Testis (tissue), 3 donors: ENCODE measurements around the gene ANO6. TPM values are rescaled to one million over a fixed set of nuclear protein-coding genes. Genes with fewer than 3 reads are reported as not detected.

Source experiments
- DNase-seq: peaks from one replicate; pipeline ENCODE4 v3.0.0-alpha.2; 2019
- H3K27ac ChIP-seq, 2 donors: fragments of 200-600 bp; sonication (generic); one replicate each; pipeline ENCODE4 v1.5.1; 2019
- H3K27me3 ChIP-seq: fragments of 200-600 bp; sonication (generic); one replicate; pipeline ENCODE4 v1.5.1; 2019
- H3K36me3 ChIP-seq: fragments of 200-600 bp; sonication (generic); one replicate; pipeline ENCODE4 v1.5.1; 2017; ENCODE audit warnings: low read depth; ENCODE audit errors: missing control alignments
- H3K4me1 ChIP-seq: fragments of 200-600 bp; sonication (generic); one replicate; pipeline ENCODE4 v1.5.1; 2019
- H3K4me3 ChIP-seq, 2 donors: fragments of 200-600 bp; sonication (generic); one replicate each; pipeline ENCODE4 v1.5.1; 2017 to 2019
- H3K9me3 ChIP-seq: fragments of 200-600 bp; sonication (generic); one replicate; pipeline ENCODE4 v1.5.1; 2017
- POLR2A ChIP-seq: fragments of 450-650 bp; IDR thresholded peaks from one replicate; pipeline ENCODE4 v1.6.1; 2017; ENCODE audit warnings: antibody characterized with exemption, mild to moderate bottlenecking, moderate library complexity
- WGBS, 2 donors: methylation state at CpG; one replicate each; pipeline ENCODE4 v1.1.5; 2018; 5-methylcytosine and 5-hydroxymethylcytosine counted together
- intact Hi-C: fragments of 100-400 bp; cut with DNase I; formaldehyde crosslinking; loops from one replicate; pipeline ENCODE4 v1.15.1; 2023; ENCODE audit warnings: low total_unique reads
- polyA plus RNA-seq: library from polyadenylated mRNA; stranded (reverse); fragments of 350-450 nt; fragmentation: Illumina TruSeq; extraction: RNeasy Lipid Tissue Mini Kit (QIAGEN cat#74804); gene quantifications from one replicate; pipeline ENCODE4 v1.2.3, GENCODE V29; 2014; ENCODE audit warnings: low read depth, low replicate concordance; ENCODE audit not compliant: insufficient read depth
- total RNA-seq, 2 donors: library from RNA; depleted of rRNA; stranded (reverse); fragments of >200 nt; gene quantifications; one replicate each; pipeline ENCODE4 v1.2.3, GENCODE V29; 2016
- TF ChIP-seq, protein P1 (sequence below), 3 experiments: fragments of 450-650 bp in 2 of 3; fragments of 200-600 bp in 1 of 3; sonication (generic) in 1 of 3; IDR thresholded peaks; one replicate each; pipeline ENCODE4 v1.5.1; 2016 to 2019; ENCODE audit warnings: antibody characterized with exemption in 3 of 3, mild to moderate bottlenecking in 2 of 3, moderate library complexity in 1 of 3

The ANO6 gene
- total and polyA plus RNA-seq, 3 donors from 2014 or later: 33.1 to 75.7 (median 58.0) TPM

DNA sequence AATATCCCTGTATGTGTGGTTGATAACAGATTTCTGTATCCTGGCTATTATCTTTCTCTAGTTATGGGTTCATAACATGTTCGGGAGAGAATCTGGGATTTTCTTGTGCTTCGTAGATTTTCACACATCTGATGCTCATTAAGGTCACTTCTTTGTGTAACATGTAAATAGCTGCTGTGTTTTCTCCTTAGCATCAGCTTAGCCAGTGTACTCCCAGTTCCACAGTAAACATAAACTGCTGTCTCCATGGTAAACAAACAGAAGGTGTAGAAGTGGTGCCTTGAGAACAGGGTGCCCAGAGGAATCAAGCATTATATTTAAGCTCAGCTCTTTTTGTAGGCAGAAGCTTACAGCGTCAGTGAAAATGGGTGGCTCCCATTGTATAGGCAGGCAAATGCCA, 88.0 kb downstream of the ANO6 start:
- H3K4me1 ChIP-seq: peaks cover 11% of the 10 kb centered on the region
- intact Hi-C loops: no loop called here
- H3K4me3 ChIP-seq: no peak overlapping the region
- no peaks in the 10 kb centered on the region for H3K9me3 ChIP-seq
- DNase-seq: no peak
- TF ChIP-seq POLR2A: no peak
- TF ChIP-seq, protein P1, sequence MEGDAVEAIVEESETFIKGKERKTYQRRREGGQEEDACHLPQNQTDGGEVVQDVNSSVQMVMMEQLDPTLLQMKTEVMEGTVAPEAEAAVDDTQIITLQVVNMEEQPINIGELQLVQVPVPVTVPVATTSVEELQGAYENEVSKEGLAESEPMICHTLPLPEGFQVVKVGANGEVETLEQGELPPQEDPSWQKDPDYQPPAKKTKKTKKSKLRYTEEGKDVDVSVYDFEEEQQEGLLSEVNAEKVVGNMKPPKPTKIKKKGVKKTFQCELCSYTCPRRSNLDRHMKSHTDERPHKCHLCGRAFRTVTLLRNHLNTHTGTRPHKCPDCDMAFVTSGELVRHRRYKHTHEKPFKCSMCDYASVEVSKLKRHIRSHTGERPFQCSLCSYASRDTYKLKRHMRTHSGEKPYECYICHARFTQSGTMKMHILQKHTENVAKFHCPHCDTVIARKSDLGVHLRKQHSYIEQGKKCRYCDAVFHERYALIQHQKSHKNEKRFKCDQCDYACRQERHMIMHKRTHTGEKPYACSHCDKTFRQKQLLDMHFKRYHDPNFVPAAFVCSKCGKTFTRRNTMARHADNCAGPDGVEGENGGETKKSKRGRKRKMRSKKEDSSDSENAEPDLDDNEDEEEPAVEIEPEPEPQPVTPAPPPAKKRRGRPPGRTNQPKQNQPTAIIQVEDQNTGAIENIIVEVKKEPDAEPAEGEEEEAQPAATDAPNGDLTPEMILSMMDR (IDR thresholded peaks at IDR 0.05): no peak
- peak overlapping the region; percentile 32 to 63 for H3K27ac ChIP-seq
- no peaks in the 10 kb centered on the region for H3K36me3 ChIP-seq
- 47 to 61% methylated on average over 3 of the region's 3 CpGs for WGBS, 2 donors
- H3K27me3 ChIP-seq: no peaks in the 10 kb centered on the region

- no peak for TF ChIP-seq POLR2A
- TF ChIP-seq, protein P1 (IDR thresholded peaks at IDR 0.05): no peak
- 40 to 50% methylated on average over 5 of the region's 5 CpGs for WGBS, 2 donors
- intact Hi-C loops: no loop called here
- H3K36me3 ChIP-seq: no peaks in the 10 kb centered on the region
- peaks cover 11% of the 10 kb centered on the region for H3K4me1 ChIP-seq
- no peaks in the 10 kb centered on the region for H3K9me3 ChIP-seq
- peak overlapping the region; percentile 32 to 63 for H3K27ac ChIP-seq
- no peaks in the 10 kb centered on the region for H3K27me3 ChIP-seq
- H3K4me3 ChIP-seq: no peak overlapping the region
- DNase-seq: no peak
Measured at GRCh38 chr12:45304514-45305178, 88.8 kb downstream of the ANO6 start.

DNA sequence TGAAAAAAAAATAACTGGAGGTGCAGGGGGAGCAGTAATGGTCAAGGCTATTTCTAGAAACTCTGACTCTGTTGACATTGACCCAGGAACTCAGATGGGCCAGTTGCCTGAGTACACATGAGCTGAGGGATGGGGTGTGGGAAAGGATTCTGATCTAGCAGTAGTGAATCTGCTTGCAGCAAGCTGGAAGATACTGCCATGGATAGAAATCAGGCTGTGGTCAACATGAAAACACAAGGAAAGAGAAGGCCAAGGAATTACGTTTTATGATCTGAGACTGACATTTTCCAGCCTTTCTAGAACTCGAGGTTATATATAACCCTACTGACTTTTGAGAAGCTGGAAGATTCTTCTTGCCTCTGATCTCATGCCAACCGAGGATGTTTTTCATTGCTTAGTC, 90.0 kb downstream of the ANO6 start:
- TF ChIP-seq POLR2A: no peak
- TF ChIP-seq, protein P1 (IDR thresholded peaks at IDR 0.05): no peak
- Histone ChIP-seq H3K9me3 (no peaks in the 10 kb centered on the region), H3K4me1 (peaks cover 19% of the 10 kb centered on the region), H3K4me3 (no peak overlapping the region), H3K36me3 (no peaks in the 10 kb centered on the region), H3K27ac (no peak overlapping the region), H3K27me3 (no peaks in the 10 kb centered on the region)
- intact Hi-C loops: no loop called here
- no peak for DNase-seq
- WGBS, 2 donors: 65 to 68% methylated on average over 3 of the region's 3 CpGs

DNA sequence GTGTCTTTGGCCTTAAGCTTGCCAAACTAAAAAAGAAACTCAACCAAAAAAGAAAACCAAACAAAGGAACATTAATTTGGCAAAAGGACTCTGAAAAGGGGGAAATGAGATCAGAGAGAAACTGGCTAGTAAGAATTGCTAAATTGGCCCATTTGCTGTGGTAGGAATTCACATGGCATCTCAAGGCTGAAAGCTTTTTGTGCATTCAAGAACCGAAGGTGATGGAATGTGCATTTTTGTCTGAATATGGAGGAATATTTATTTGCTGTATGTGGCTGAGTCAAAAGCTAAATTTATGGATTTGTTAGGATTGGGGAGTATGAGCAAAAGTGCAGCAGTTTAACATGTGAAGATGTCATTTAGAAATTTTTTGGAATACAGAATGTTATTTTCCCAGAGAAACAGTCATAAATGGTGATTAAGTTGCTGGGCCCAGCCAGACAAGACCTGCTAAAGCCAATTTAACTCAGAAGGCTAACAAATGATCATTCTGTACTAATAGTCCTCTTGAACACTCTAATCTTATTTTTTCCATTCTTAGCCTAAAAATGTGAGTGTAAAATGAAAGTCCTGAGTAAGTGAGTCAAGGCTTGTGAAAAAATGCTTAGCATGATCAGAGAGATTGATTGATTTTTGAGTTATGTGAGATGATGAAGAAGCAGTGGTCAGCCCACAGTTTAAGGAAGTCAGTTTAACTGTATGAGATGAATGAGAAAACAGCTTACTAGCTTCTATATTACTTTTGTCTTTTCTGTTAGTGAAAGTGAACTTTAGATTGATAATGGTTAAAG, 94.1 kb downstream of the ANO6 start:
- H3K27ac ChIP-seq: peak overlapping the region in 1 of 2 donors; percentile 57
- intact Hi-C loops: no loop called here

More for the DNA sequence above, 94.1 kb downstream of the ANO6 start:
- Histone ChIP-seq H3K9me3 (no peaks in the 10 kb centered on the region), H3K4me1 (peaks cover 8% of the 10 kb centered on the region), H3K36me3 (no peaks in the 10 kb centered on the region), H3K27me3 (no peaks in the 10 kb centered on the region), H3K4me3 (no peak overlapping the region)
- 23% methylated on average over 1 of the region's 1 CpG for WGBS, 2 donors
- TF ChIP-seq, protein P1 (IDR thresholded peaks at IDR 0.05): no peak
- TF ChIP-seq POLR2A: no peak
- DNase-seq: no peak
